ENCODE measurements around the gene IGFBPL1.

- no peak for TF ChIP-seq CTCF (IDR thresholded peaks at IDR 0.05)
- TF ChIP-seq ZFX (IDR thresholded peaks at IDR 0.05; ENCODE audit: borderline replicate concordance), result no peak
These were observed 16.3 kb upstream of the IGFBPL1 start for GRCh38 chr9:38440516-38440915.
